Heart left ventricle (tissue), 16 donors: ENCODE results near the gene WRAP73. TPM values are rescaled to one million over a fixed set of nuclear protein-coding genes. Genes with fewer than 3 reads are reported as not detected.

Source experiments
- ATAC-seq, 4 donors: fragments of 200-7000 bp; cut with Tn5 transposase; one replicate each; pipeline ENCODE4 v1.9.1; 2020 to 2022; ENCODE audit warnings: moderate library complexity in 4 of 4, mild to moderate bottlenecking in 3 of 4, moderate number of reproducible peaks in 1 of 4
- DNase-seq, 5 donors: peaks; one replicate each; pipeline ENCODE4 v3.0.0-alpha.2; 2020
- H3K27ac ChIP-seq, 12 donors: fragments of 200-600 bp; sonication (generic) in 4 of 12; one replicate each; pipeline versions ENCODE4 v1.5.0 to v1.8.0; 2016 to 2022; ENCODE audit warnings: mild to moderate bottlenecking in 2 of 12
- H3K27me3 ChIP-seq, 9 donors: fragments of 200-600 bp; sonication (generic) in 2 of 9; one replicate each; pipeline versions ENCODE4 v1.5.1 to v1.8.0; 2016 to 2022; ENCODE audit warnings: mild to moderate bottlenecking in 3 of 9
- H3K36me3 ChIP-seq, 9 donors: fragments of 200-600 bp; sonication (generic) in 2 of 9; one replicate each; pipeline versions ENCODE4 v1.5.0 to v1.8.0; 2018 to 2022; ENCODE audit warnings: mild to moderate bottlenecking in 2 of 9
- H3K4me1 ChIP-seq, 12 donors: fragments of 200-600 bp; sonication (generic) in 4 of 12; one replicate each; pipeline versions ENCODE4 v1.5.0 to v1.8.0; 2016 to 2022; ENCODE audit warnings: mild to moderate bottlenecking in 3 of 12
- H3K4me3 ChIP-seq, 12 donors: fragments of 200-600 bp; sonication (generic) in 4 of 12; one replicate each; pipeline versions ENCODE4 v1.5.0 to v1.8.0; 2017 to 2022; ENCODE audit warnings: mild to moderate bottlenecking in 9 of 12, moderate library complexity in 4 of 12
- H3K9me3 ChIP-seq, 12 donors: fragments of 200-600 bp; sonication (generic) in 4 of 12; one replicate each; pipeline versions ENCODE4 v1.5.0 to v1.8.0; 2016 to 2022; ENCODE audit warnings: mild to moderate bottlenecking in 1 of 12
- CTCF ChIP-seq, 12 donors: fragments of 200-600 bp; sonication (generic) in 4 of 12; IDR thresholded peaks; one replicate each; pipeline versions ENCODE4 v1.5.0 to v1.8.0; 2018 to 2022; ENCODE audit warnings: antibody characterized with exemption in 12 of 12, mild to moderate bottlenecking in 5 of 12
- POLR2A ChIP-seq, 2 donors: fragments of 450-650 bp; IDR thresholded peaks; one replicate each; pipeline ENCODE4 v1.6.1; 2017; ENCODE audit warnings: antibody characterized with exemption in 2 of 2, mild to moderate bottlenecking in 2 of 2, moderate library complexity in 2 of 2
- WGBS, 4 donors: extraction: QIAGEN DNeasy Blood & Tissue Kit in 2 of 4; methylation state at CpG; one replicate each; pipeline versions ENCODE4 v1.1.5 to v1.1.7; 2013 to 2018; 5-methylcytosine and 5-hydroxymethylcytosine counted together
- intact Hi-C, 10 donors: fragments of 100-400 bp; cut with DNase I; formaldehyde crosslinking; loops; one replicate each; pipeline versions ENCODE4 v1.11.1 to v1.14.2; 2022
- polyA plus RNA-seq, 2 donors: library from polyadenylated mRNA; stranded (reverse); fragments of 200-250 nt; gene quantifications; one replicate each; pipeline ENCODE4 v1.2.3, GENCODE V29; 2013
- total RNA-seq, 9 donors: library from RNA; depleted of rRNA in 2 of 9; stranded (reverse); fragments of >200 nt in 2 of 9; fragmentation: NEBNext Ultra II Directional in 3 of 9; extraction: Animal tissue kit (Norgen Biotek cat#: 25700) in 3 of 9; gene quantifications; one replicate each; pipeline versions ENCODE4 v1.1.0 to v1.2.4, GENCODE V29; 2016 to 2023
- donor health status: ischemic (EF 13 %, LVEDD 7.1; RV severe dilation, severe dysfunction).
- donor health status: healthy with polysubstance abuse.
- donor health status: DM: no; HTN: yes; CAD: no.
- donor health status: DM: no; HTN: no; CAD: no.
- donor health status: ischemic (EF 25% LVEDD 6.9; RV normal size, moderate dysfunction).
- donor health status: ischemic (EF 25% LVEDD 5.7; RV mildly dilated, moderate dysfunction).
- donor health status: healthy.
- donor health status: DM: yes; HTN: yes; CAD: no.
- donor health status: ischemic (EF 35%, LVEDD 5.7; RV mildly dilated, moderate dysfunction).
- donor health status: nonischemic (EF 11% LVEDD 7.7; RV severe dilation, severe dysfunction).
- donor health status: DM: yes; HTN: yes; CAD: no.
- donor health status: PGD.
- donor health status: ischemic (EF 29% LVEDD 5.4; RV normal size, mild dysfunction).
- donor health status: nonischemic (EF 23%, LVEDD 6.1; RV moderate dilation, normal function).

The WRAP73 gene
- total and polyA plus RNA-seq, 11 donors: 8.5 to 21.6 (median 11.3) TPM

- 38 to 59% (median 42%) methylated on average over 5 to 26 of the region's 26 CpGs for WGBS, 4 donors
- H3K9me3 ChIP-seq: no peaks in the 10 kb centered on the region
- no peaks in the 10 kb centered on the region for H3K36me3 ChIP-seq
- ATAC-seq: peak in 2 of 4 donors; percentile 58 to 75
- H3K27ac ChIP-seq: no peak overlapping the region
- no peak for TF ChIP-seq CTCF (IDR thresholded peaks at IDR 0.05)
- TF ChIP-seq POLR2A (IDR thresholded peaks at IDR 0.05): no peak
- intact Hi-C loops: no loop called here
- H3K27me3 ChIP-seq: no peaks in the 10 kb centered on the region
- H3K4me1 ChIP-seq: peaks cover 0 to 22% (median 17%) of the 10 kb centered on the region in 12 donors
- peak in 4 of 5 donors; percentile 54 to 66 (median 64) for DNase-seq
- peak overlapping the region in 8 of 12 donors; percentile 7 to 32 (median 18) for H3K4me3 ChIP-seq
These were observed 51.8 kb downstream of the WRAP73 start for GRCh38 chr1:3598051-3598491.

GRCh38 chr1:3597599-3597964 lies 52.3 kb downstream of the WRAP73 start:
- Histone ChIP-seq H3K27ac (no peak overlapping the region), H3K36me3 (no peaks in the 10 kb centered on the region), H3K4me1 (peaks cover 0 to 22% (median 17%) of the 10 kb centered on the region in 12 donors), H3K4me3 (peak overlapping the region in 2 of 12 donors; percentile 21 to 32), H3K27me3 (no peaks in the 10 kb centered on the region), H3K9me3 (no peaks in the 10 kb centered on the region)
- ATAC-seq (peak in 1 of 4 donors; percentile 22), DNase-seq (no peak)
- WGBS, 4 donors: 48 to 52% (median 51%) methylated on average over 9 to 11 of the region's 11 CpGs
- intact Hi-C loops: no loop called here
- no peak for TF ChIP-seq POLR2A (IDR thresholded peaks at IDR 0.05)

DNA sequence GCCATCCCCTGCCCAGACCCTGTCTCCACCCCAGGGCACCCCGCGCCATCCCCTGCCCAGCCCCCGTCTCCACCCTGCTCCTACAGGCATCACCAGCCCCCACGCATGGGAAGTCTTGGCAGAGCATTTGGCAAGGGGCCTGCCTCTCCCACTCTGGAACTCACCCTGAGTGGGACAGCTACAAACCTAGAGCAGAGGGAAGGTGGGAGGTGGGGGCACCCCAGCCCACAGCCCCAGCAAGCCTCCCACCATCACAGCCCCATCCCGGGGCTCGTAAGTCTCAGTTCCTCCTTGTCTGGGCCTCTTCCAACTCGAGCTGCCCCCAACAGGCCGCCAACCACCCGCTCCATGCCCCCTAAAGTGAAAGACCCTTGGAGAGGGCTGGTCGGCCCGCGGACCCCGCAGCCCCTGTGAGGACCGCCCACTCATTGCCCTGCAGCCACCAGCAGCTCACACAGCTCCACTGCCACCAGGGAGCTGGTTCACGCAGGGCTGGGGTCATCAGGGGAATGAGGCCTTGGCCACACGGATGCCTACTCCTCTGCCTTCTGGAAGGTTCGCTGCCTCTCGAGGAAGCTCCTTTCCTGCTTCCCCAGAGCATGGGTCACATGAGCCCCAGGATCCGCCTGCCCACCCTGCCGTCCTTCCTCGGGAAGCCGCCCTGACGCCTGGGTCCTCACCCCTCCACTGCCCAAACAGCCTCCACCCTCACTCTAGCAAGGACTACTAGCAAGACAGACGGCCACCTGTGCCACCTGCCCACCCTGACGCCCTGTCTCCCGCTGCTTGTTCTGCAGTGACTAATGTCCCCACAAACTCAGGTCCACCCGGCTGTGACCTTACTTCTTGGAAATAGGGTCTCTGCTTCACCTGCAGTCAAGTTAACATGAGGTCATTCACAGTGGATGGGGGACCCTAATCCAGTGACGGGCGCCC lies 53.0 kb downstream of the WRAP73 start:
- Histone ChIP-seq H3K27ac (no peak overlapping the region), H3K36me3 (no peaks in the 10 kb centered on the region), H3K9me3 (no peaks in the 10 kb centered on the region), H3K27me3 (no peaks in the 10 kb centered on the region), H3K4me3 (no peak overlapping the region), H3K4me1 (peaks cover 0 to 22% (median 17%) of the 10 kb centered on the region in 12 donors)
- no peak for ATAC-seq
- intact Hi-C loops: no loop called here
- DNase-seq: no peak
- 71 to 83% (median 80%) methylated on average over 20 to 29 of the region's 29 CpGs for WGBS, 4 donors
- TF ChIP-seq CTCF (IDR thresholded peaks at IDR 0.05): no peak
- TF ChIP-seq POLR2A (IDR thresholded peaks at IDR 0.05): no peak

GRCh38 chr1:3595949-3596348 lies 54.0 kb downstream of the WRAP73 start:
- H3K9me3 ChIP-seq: no peaks in the 10 kb centered on the region
- peaks cover 0 to 22% (median 17%) of the 10 kb centered on the region in 12 donors for H3K4me1 ChIP-seq
- H3K4me3 ChIP-seq: no peak overlapping the region
- ATAC-seq (no peak), DNase-seq (no peak)
- no peaks in the 10 kb centered on the region for H3K27me3 ChIP-seq
- no peak overlapping the region for H3K27ac ChIP-seq
- intact Hi-C loops: no loop called here
- TF ChIP-seq CTCF (IDR thresholded peaks at IDR 0.05): no peak
- no peak for TF ChIP-seq POLR2A (IDR thresholded peaks at IDR 0.05)
- no peaks in the 10 kb centered on the region for H3K36me3 ChIP-seq
- WGBS, 4 donors: 92 to 100% (median 95%) methylated on average over 3 to 7 of the region's 7 CpGs
